K562 (cell line): ENCODE data around the gene TMEM163. TPM values are rescaled to one million over a fixed set of nuclear protein-coding genes. Genes with fewer than 3 reads are reported as not detected.

ENCODE experiments used
- ATAC-seq: fragments of 200-7000 bp; cut with Tn5 transposase; 3 replicates; pipeline ENCODE4 v1.9.1; 2020; ENCODE audit warnings: moderate library complexity
- BruUV-seq: library from RNA; stranded (reverse); fragments of 400-500 nt; replicated peaks from 2 replicates; lab custom pipeline; 2021; lab: Mats Ljungman, UMichigan
- CTCF ChIA-PET: fragments of 300-600 bp; formaldehyde crosslinking; extraction: SDS; loops from one replicate; lab custom pipeline; 2021; ENCODE audit warnings: low intra/inter-chr PET ratio; lab: Yijun Ruan, JAX
- POLR2A ChIA-PET: fragments of 300-600, 350-650 bp; sonication (Branson Sonifier 250); formaldehyde crosslinking; extraction: SDS; loops from one replicate; lab custom pipeline; 2021; ENCODE audit warnings: antibody characterized with exemption, inconsistent platforms; lab: Yijun Ruan, JAX
- DNase-seq, 4 experiments: peaks; one replicate each; pipeline versions ENCODE4 v3.0.0 to v3.0.0-alpha.2; 2011 to 2018; ENCODE audit warnings: low spot score in 3 of 4, mixed read lengths in 3 of 4; ENCODE audit errors: extremely low read depth in 1 of 4
- FAIRE-seq: peaks from 2 replicates; lab custom pipeline; 2011; peaks lifted over from hg19 to GRCh38; lab: Jason Lieb, UNC
- H2AFZ ChIP-seq: 2 replicates; pipeline ENCODE4 v1.6.0; 2011; ENCODE audit warnings: low read depth, low read length, control low read depth, inconsistent platforms
- H3K27ac ChIP-seq: fragments of 200-600 bp; 3 replicates; pipeline ENCODE4 v1.8.0; 2011; ENCODE audit warnings: low read depth, mild to moderate bottlenecking, control low read depth, inconsistent platforms, low read length, moderate library complexity, mixed read lengths; ENCODE audit errors: extremely low read depth
- H3K27me3 ChIP-seq, 2 experiments: fragments of 300-600 bp in 1 of 2; 2 replicates in 1 of 2; 3 replicates in 1 of 2; pipeline versions ENCODE4 v1.6.0 to v1.8.0; 2011; ENCODE audit warnings: inconsistent platforms in 2 of 2, low read length in 2 of 2, mild to moderate bottlenecking in 1 of 2, mixed read lengths in 1 of 2, moderate library complexity in 1 of 2; ENCODE audit not compliant: control insufficient read depth in 2 of 2, insufficient read depth in 2 of 2
- H3K36me3 ChIP-seq: fragments of 300-600 bp; 3 replicates; pipeline ENCODE4 v1.8.0; 2011; ENCODE audit warnings: mild to moderate bottlenecking, low read length, inconsistent platforms; ENCODE audit not compliant: control insufficient read depth, insufficient read depth
- H3K4me1 ChIP-seq, 2 experiments: fragments of 200-600 bp in 1 of 2; replicated peaks in 1 of 2; 2 replicates in 1 of 2; 3 replicates in 1 of 2; pipeline versions ENCODE4 v1.5.1 to v1.8.0; 2011; ENCODE audit warnings: inconsistent platforms in 2 of 2, low read length in 2 of 2, mild to moderate bottlenecking in 1 of 2, mixed read lengths in 1 of 2, moderate library complexity in 1 of 2; ENCODE audit not compliant: control insufficient read depth in 2 of 2, insufficient read depth in 2 of 2
- H3K4me2 ChIP-seq: 2 replicates; pipeline ENCODE4 v1.6.1; 2011; ENCODE audit warnings: low read length, control low read depth, inconsistent platforms, mixed read lengths; ENCODE audit not compliant: insufficient read depth
- H3K4me3 ChIP-seq: fragments of 200-600 bp; sonication (generic), shearing (Covaris generic); 2 replicates; pipeline ENCODE4 v1.5.1; 2016; ENCODE audit warnings: control low read depth, inconsistent platforms
- H3K79me2 ChIP-seq: fragments of 200-600 bp; 3 replicates; pipeline ENCODE4 v1.8.0; 2011; ENCODE audit warnings: low read length, inconsistent platforms; ENCODE audit not compliant: control insufficient read depth, insufficient read depth
- H3K9ac ChIP-seq, 2 experiments: 2 replicates each; pipeline versions ENCODE4 v1.6.0 to v1.6.1; 2011; ENCODE audit warnings: low read depth in 2 of 2, low read length in 2 of 2, control low read depth in 1 of 2, inconsistent platforms in 1 of 2, mild to moderate bottlenecking in 1 of 2, mixed read lengths in 1 of 2; ENCODE audit not compliant: insufficient read depth in 1 of 2
- H3K9me1 ChIP-seq: one replicate; pipeline ENCODE4 v1.6.0; 2011; ENCODE audit warnings: inconsistent platforms, mild to moderate bottlenecking, low read length, moderate library complexity; ENCODE audit not compliant: control insufficient read depth, insufficient read depth
- H3K9me3 ChIP-seq: replicated peaks from 2 replicates; pipeline ENCODE4 v1.5.1; 2011; ENCODE audit warnings: low read depth, low read length, inconsistent platforms; ENCODE audit not compliant: control insufficient read depth, insufficient read depth
- H4K20me1 ChIP-seq: replicated peaks from 2 replicates; pipeline ENCODE4 v1.6.1; 2011; ENCODE audit warnings: low read length, inconsistent platforms, mixed read lengths; ENCODE audit not compliant: control insufficient read depth, insufficient read depth
- CBX8 ChIP-seq: fragments of 200-600 bp; sonication (generic); IDR thresholded peaks from 2 replicates; pipeline ENCODE4 v1.6.1; 2012; ENCODE audit warnings: borderline replicate concordance, mixed run types, low read depth, mild to moderate bottlenecking, moderate library complexity, mixed read lengths, low read length, control low read depth, inconsistent platforms; ENCODE audit not compliant: poor library complexity, severe bottlenecking; ENCODE audit errors: extremely low read depth
- HMG20A ChIP-seq: fragments of 450-650 bp; formaldehyde crosslinking; conservative IDR thresholded peaks from 2 replicates; pipeline ENCODE4 v1.4.0; 2020; ENCODE audit warnings: mild to moderate bottlenecking, mixed read lengths
- HNRNPL ChIP-seq: fragments of 200-400 bp; formaldehyde crosslinking; IDR thresholded peaks from 2 replicates; pipeline ENCODE4 v1.6.1; 2017; ENCODE audit warnings: low read depth, mild to moderate bottlenecking, low read length
- KAT2B ChIP-seq: IDR thresholded peaks from one replicate; pipeline ENCODE4 v1.6.1; 2012; ENCODE audit warnings: low read depth, mild to moderate bottlenecking, control low read depth, inconsistent platforms, low read length, moderate library complexity
- MAFG ChIP-seq: fragments of 450-650 bp; conservative IDR thresholded peaks from 2 replicates; pipeline ENCODE4 v1.6.1; 2016; ENCODE audit warnings: missing genetic modification characterization, missing compliant biosample characterization
- MYBL2 ChIP-seq, 2 experiments: fragments of 450-650 bp in 1 of 2; sonication (generic) in 1 of 2; formaldehyde crosslinking in 1 of 2; IDR thresholded peaks; 2 replicates each; pipeline versions ENCODE4 v1.6.1 to v1.8.1; 2017 to 2022; ENCODE audit warnings: borderline replicate concordance in 1 of 2, inconsistent platforms in 1 of 2, low read depth in 1 of 2, mild to moderate bottlenecking in 1 of 2, missing genetic modification reagents in 1 of 2, moderate library complexity in 1 of 2
- OTX1 ChIP-seq: fragments of 450-650 bp; formaldehyde crosslinking; IDR thresholded peaks from 2 replicates; pipeline ENCODE4 v1.4.0; 2022; ENCODE audit warnings: mild to moderate bottlenecking
- ZBTB33 ChIP-seq: sonication (generic); formaldehyde crosslinking; IDR thresholded peaks from 2 replicates; pipeline ENCODE4 v1.8.1; 2023; ENCODE audit warnings: mild to moderate bottlenecking, missing genetic modification reagents
- WGBS: fragments of 100-300 bp; shearing (Covaris generic); methylation state at CpG from one replicate; pipeline ENCODE4 v1.1.6; 2016; ENCODE audit warnings: low coverage, mixed read lengths; ENCODE audit not compliant: insufficient coverage; ENCODE audit errors: missing lambda C conversion rate; 5-methylcytosine and 5-hydroxymethylcytosine counted together
- in situ Hi-C: fragments of 300-500 bp; cut with MboI; formaldehyde crosslinking; loops from 4 replicates; pipeline ENCODE4 v1.15.0; 2018; ENCODE audit warnings: inconsistent platforms, mixed read lengths
- intact Hi-C: fragments of 100-400 bp; cut with micrococcal nuclease; formaldehyde crosslinking; loops from 2 replicates; pipeline ENCODE4 v1.14.2; 2022
- polyA plus RNA-seq, 8 experiments: library from polyadenylated mRNA; depleted of rRNA in 4 of 8; stranded (reverse) in 5 of 8; unstranded in 3 of 8; fragments of >200 nt; fragmentation: Nextera tagmentation in 2 of 8; fragmentation: Illumina TruSeq in 1 of 8; extraction: Ambion mirVana in 2 of 8; extraction: Trizol in 1 of 8; gene quantifications; 2 replicates each; pipeline versions ENCODE4 v1.2.1 to v1.2.3, GENCODE V29; 2011 to 2014; ENCODE audit warnings: inconsistent platforms in 1 of 8, missing spikeins in 1 of 8
- total RNA-seq, 7 experiments: library from RNA; depleted of rRNA in 6 of 7; stranded (reverse); fragments of >200 nt in 6 of 7; fragmentation: Illumina TruSeq in 2 of 7; extraction: Trizol in 2 of 7; gene quantifications; 2 replicates each; pipeline versions ENCODE4 v1.2.1 to v1.2.3, GENCODE V29; 2011 to 2021; ENCODE audit warnings: low replicate concordance in 1 of 7
- TF ChIP-seq, protein P1 (sequence below): sonication (generic); formaldehyde crosslinking; IDR thresholded peaks from 2 replicates; pipeline ENCODE4 v1.8.1; 2023; ENCODE audit warnings: mild to moderate bottlenecking, missing genetic modification reagents

Gene TMEM163
- total and polyA plus RNA-seq, 9 of the 15 experiments (the other 6 are each of a cell fraction or from before 2014, with no cell fraction given): 0.04 to 0.68 (median 0.16) TPM; not detected in 3

DNA sequence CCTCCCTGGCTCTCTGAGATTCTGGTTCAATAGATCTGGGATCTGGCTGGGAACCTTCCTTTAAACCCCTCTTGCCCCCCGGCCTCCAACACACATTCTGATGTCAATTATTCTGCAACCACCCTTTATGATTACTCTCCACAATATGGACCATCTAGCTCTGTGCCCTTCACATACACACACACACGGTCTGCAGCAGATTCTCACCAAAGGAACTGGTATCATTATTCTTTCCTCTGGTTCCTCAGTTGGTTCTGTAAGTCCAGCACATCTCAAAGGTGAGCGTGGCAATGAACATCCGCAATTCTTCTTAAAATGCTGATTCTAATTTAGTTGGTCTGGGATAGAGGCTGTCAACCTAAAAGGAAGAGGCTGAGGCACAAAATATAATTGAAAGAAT lies 2.8 kb upstream of the TMEM163 start (continued):
- TF ChIP-seq, protein P1, sequence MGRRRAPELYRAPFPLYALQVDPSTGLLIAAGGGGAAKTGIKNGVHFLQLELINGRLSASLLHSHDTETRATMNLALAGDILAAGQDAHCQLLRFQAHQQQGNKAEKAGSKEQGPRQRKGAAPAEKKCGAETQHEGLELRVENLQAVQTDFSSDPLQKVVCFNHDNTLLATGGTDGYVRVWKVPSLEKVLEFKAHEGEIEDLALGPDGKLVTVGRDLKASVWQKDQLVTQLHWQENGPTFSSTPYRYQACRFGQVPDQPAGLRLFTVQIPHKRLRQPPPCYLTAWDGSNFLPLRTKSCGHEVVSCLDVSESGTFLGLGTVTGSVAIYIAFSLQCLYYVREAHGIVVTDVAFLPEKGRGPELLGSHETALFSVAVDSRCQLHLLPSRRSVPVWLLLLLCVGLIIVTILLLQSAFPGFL (CRISPR knock-in tag): no peak

GRCh38 chr2:134718023-134718816 lies 580 bp downstream of the TMEM163 start:
- no peaks in the 10 kb centered on the region for H4K20me1 ChIP-seq
- no peaks in the 10 kb centered on the region for H3K9me1 ChIP-seq
- no peak overlapping the region for H3K9ac ChIP-seq
- H2AFZ ChIP-seq: no peak overlapping the region
- CTCF ChIA-PET: interaction anchor here (0.6 kb wide), 1 partner anchor 54 kb away, joined by 3 read pairs; no protein-coding TSS in a partner anchor
- intact Hi-C loops (no loop called here), in situ Hi-C loops (no loop called here)
- no peak overlapping the region for H3K4me2 ChIP-seq
- no peak overlapping the region for H3K4me3 ChIP-seq
- no peak overlapping the region for H3K27ac ChIP-seq
- peaks cover 0 to 12% of the 10 kb centered on the region in 2 experiments; a peak in 2 of 5 replicates for H3K4me1 ChIP-seq
- H3K79me2 ChIP-seq: no peaks in the 10 kb centered on the region
- ATAC-seq (no peak), FAIRE-seq (no peak), DNase-seq (no peak)
- H3K27me3 ChIP-seq: peaks cover 16 to 36% of the 10 kb centered on the region in 2 experiments
- WGBS: 37% methylated on average over 17 of the region's 91 CpGs
- TF ChIP-seq OTX1 (CRISPR knock-in tag) (no peak), HMG20A (CRISPR knock-in tag) (no peak), HNRNPL (no peak), MAFG (tag) (no peak), ZBTB33 (peak; percentile 83), CBX8 (no peak), KAT2B (no peak), MYBL2 (IDR thresholded peaks at IDR 0.05; ENCODE audit: low read depth) (no peak), MYBL2 (CRISPR knock-in tag; IDR thresholded peaks at IDR 0.05; ENCODE audit: borderline replicate concordance) (no peak)
- BruUV-seq: no TSS peak
- H3K9me3 ChIP-seq: no peaks in the 10 kb centered on the region
- POLR2A ChIA-PET: interaction anchor here (0.6 kb wide), 1 partner anchor 12 kb away, joined by 3 read pairs; no protein-coding TSS in a partner anchor
- H3K36me3 ChIP-seq: no peaks in the 10 kb centered on the region
